Stimulated activated CD4-positive, alpha-beta T cell treated with anti-CD3 and anti-CD28 coated beads, TNF-alpha, amount 100 ng/mL, for 4 hours (primary cell): ENCODE measurements around the gene TREX2.

ENCODE experiments used
- DNase-seq, 3 experiments: peaks; one replicate each; pipeline ENCODE4 v3.0.0-alpha.2; 2020; ENCODE audit warnings: low read depth in 3 of 3

TREX2 gene

DNA sequence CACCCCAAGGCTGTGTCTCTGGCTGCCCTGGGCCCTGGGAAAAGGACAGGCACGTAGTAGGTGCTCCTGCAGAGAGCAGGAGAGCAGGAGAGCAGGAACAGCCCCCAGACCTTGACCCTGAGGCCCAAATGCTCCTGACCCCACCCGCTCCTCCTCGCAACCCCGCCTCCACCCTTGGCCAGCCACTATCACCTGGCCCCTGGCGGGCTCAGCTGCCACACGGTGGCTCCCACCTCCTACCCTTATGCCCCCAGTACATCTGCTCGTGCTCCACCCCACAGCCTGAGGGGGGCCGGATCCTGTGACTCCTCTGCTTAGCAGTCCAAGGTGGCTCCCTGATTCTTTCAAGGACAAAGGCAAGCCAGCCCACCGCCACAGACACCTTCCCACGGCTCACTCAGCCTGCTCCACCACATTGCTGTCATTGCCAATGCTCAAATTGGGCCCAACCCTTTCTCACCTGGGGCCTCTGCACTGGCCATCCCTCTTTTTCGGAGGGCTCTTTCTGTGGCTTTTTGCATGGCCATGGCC is 30.0 kb upstream of the TREX2 start:
- no peak for DNase-seq

DNA sequence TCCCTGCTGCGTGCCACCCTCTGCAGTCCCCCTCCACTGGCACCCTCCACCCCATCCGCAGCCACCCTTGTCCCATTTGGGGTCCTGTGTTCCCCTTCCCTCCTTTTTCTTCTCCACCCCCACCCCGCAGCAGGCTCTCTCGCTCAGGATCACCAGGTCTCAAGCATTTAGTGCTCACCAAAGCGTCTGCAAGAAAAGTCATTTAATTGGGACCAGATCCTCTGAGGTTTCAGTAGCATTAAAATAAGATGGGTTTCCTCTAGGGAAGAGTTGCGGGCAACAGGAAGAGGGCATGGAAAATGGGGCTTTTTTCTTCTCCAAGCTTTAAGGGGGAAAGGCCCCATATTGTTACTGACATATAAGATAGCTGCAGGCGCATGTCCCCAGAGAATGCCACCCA is 29.4 kb upstream of the TREX2 start:
- no peak for DNase-seq

DNA sequence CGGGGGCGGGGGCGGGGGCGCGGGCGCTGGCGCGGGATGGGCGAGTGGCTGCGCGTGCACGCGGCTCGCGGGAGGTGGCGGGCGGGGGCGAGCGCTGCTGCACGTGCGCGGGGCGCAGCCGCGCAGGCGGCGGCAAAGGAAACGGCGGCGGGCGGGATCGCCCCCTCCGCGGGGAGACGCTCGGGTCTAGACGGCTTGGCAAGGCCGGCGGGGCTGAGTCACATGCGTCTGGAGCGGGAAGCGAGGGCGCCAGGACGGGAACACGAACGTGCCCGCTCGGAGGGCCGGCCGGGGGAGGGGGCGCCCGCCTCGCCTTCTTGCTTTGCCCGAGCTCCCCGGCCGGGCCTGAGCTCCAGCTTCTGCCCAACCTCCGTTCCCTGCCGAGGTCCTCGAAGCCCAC is 28.9 kb upstream of the TREX2 start:
- DNase-seq = peak; percentile 26 to 49 (median 42)

DNA sequence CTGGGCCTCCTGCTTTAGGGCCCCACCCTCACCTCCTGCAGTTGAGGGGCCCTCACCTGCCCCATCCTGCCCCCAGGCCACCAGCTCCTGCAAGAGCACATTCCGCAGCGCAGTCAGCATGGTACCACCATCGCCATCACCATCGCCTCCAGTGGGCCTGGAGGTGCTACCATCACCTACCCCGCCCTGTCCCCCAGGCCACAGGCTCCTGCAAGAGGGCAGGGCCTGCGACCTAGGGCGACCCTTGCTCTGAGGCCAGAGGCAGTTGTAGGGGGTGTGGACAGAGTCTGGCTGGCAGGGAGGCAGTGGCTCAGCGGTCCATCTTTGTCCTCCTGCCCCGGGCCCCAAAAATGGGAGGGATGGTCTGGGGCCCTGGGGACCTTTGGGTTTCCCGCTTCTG is 28.4 kb upstream of the TREX2 start:
- no peak for DNase-seq

DNA sequence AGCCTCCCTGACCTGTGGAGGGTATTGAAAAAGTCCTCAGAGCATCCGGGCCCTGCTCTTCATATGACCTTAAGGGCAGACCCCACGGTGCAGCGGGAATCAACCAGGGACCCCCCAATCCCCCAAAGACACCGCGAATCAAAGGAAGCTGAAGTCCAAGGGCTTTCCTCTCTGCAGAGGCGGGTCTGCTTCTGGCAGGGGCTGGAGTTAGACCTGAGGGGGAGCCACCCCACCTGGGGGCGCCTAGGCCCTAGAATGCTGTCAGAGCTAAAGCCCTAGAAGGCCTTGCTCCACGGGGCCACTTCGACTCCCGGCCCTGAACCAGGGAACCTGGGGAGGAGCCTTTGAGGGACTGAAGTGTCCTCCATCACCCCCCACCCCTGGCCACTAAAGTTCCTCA is 27.3 kb upstream of the TREX2 start:
- no peak for DNase-seq

DNA sequence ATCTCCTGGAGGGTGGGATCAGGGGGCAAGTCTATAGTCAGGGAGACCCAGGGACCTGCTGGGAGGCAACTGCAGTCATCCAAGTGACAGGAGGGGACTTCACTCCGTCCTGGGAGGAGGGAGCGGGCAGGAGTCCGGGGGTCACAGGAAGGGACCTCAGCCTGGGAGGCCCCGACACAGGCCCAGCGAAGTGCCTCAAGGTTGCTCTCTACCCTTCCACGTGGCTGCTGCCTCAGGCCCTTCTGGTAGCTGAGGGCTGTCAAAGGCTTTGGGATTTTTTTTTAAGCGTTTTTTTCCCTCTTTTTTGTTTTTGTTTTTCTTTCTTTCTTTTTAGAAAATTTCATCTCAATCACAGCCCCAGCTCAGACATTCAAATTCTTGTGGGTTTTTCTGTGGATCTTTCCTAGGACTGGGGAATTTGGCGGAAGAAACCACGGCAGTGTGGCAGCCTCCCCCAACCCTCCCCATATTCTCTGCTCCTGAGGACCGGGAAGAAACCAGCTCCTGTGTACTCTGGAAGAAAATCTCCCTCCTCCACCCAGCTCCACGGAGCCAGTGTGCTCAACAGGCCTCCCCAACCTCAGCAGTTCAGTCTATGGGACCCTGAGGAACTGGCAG is 25.9 kb upstream of the TREX2 start:
- DNase-seq = no peak

DNA sequence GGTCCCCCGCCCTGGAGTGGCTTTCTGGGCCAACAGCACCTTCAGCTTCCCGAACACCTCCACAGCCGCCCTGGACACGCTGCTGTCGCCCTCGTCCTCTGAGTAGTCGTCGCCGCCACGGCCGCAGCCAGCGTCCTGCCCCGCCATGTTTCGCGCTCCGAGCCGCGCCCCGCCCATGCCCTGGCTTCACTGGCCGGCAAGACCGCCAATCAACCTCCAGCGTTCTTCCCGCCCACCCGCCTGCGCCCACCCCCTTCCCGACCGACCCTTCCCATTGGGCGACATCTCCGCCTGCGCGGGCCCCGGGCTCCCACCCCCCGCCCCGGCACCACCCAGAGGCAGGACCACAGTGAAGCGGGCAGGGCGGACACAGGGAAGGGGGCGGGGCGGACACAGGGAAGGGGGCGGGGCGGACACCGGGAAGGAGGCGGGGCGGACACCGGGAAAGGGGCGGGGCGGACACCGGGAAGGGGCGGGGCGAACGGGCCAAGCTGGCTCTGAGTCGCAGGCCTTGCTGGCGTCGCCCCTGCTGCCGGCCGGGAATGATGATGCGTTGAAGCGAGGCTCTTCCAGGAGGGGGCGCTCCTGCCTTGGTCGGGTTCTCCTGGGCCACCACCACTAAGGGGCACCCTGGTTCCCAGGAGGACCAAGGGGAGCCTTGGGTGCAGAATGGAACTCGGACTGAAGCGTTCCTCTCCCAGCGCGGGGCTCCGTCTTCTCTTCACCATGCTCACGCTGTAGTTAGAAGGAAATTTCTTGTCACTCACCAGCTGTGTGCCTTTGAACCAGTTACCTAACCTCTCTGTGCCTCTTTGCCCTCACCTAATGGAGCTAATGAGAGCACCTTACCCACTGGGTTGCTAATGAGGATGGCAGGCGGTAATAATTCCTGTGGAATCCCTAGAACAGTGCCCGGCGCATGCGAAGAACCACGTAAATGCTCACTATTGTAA is 24.8 kb upstream of the TREX2 start, which contains the start of gene HAUS7:
TSS of gene HAUS7 (minus strand) at position 166 of the 953 bp plus-strand sequence. CDS start at position 147, 19 bp downstream.
- DNase-seq = peak; percentile 72 to 81 (median 77)

DNA sequence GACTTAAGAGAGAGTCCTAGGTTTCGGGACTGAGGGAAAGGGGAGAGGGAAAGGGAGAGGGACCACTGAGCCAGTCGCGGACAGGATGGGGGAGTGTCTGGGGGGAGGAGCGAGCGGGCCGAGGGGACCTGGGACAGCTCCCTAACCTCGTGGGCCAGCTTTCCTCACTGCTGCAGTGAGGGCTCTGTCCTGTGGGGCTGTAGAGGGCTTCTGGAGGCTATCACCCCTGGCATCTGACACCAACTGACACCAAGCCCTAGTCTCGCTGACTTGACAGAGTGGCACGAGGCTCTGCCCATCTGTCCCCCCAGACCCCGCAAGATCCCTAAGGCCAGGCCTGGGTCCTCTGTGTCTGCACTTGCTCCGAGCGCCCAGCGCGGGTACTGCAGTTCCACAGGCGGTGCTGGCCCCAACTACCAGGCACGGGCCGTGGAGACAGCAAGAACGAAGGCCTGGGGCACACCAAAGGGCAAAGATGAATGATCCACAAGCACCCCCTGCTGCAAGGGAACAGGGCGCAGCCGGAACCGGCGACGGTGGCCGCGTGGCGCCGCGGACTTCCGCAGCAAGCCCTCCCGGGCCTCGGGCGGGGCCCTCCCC is 24.1 kb upstream of the TREX2 start:
- DNase-seq = peak in 1 of 3 experiments; percentile 7

DNA sequence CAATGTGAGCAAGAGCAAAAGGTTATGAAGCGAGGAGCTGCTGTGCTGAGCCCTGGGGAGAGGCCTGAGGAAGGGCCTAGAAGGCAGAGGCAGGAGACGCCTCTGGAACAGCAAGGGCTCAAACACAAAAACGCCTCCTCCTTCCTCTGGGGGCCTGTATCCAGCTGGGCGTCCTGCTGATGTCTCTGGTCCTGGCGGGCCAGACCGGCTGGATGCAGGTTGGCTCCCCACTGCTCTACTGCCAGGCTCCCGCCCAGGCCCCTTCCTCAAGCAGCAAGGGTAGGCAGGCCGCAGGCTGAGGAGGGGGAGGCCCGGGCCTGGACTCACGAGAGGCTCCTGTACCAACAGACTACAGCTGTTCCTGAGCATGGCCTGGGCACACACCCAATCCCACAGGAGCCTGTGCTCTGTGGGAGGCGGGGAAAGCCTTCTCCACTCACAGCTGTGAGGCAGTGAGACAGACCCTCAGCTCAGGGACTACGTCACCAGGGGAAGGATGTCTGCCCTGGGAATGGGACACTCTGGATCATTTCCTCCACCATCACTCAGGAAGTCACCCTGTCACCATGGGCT is 22.2 kb upstream of the TREX2 start:
- DNase-seq = no peak

DNA sequence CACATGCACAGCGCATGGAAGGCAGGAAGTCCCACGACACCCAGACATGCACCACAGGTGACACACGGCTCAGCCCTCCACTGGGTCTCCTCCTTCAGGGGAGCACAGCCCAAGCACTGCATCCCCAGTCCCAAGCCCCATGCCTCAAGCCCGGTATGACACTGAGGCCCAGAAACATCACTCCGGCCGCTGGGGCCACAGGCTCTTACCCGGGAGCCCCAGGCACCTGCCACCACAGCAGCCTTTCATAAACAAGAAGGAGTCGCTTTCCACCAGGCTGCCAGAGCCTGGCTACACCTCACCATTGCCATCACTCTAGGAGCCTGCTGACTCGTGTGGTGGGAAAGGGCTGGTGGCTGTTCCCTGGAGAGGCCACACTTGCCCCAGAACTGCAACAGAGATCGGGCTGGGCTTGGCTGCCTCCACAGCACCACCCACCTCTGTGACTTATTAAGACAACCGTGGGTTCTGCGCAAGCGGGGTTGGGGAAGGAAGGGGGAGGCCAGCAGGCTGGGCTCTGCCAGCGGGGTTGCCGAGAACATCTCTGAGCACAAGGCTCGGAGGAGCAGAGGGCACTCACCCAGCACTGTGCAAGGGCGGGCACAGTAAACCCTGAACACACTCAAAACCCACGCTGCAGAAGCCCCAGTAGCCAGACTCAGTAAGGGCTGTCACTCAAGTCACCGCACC is 20.0 kb upstream of the TREX2 start:
- DNase-seq = no peak

DNA sequence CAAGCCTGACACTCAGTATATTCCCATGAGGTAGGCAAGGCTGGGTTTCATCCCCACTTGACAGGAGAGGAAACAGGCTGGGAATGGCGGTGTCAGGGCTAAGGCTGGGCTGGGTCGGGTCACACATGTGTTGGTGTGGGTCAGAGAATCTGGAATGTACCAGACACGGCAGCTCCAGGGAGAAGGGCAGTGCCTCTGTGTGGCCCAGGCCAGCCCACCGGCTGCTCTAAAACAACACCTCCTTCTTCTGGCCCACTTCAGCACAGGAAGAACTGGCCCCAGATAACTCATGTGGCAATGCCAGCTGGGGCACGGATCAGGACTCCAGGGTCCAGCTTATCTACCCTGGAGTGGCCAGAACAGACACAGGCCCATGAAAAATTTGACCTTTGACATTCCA is 18.3 kb upstream of the TREX2 start:
- no peak for DNase-seq

DNA sequence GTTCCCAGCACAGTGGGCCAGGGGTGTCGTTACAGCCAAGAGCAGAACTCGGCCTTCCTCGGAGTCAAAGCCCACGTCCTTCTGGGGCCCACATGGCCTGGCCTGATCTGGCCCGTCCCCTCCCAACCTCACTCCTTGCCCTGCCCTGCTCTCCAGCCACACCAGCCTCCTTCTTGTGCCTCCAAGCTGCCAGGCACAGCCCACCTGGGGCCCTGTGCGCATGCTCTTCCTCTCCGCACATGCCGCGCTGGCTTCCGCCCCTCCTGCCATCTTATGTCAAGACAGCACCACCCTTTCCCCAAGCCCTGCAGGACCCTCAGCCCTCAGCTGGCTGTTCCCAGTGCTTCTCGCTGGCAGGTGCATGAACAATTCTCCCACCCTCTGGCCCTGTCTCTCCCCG is 17.7 kb upstream of the TREX2 start:
- DNase-seq = no peak

DNA sequence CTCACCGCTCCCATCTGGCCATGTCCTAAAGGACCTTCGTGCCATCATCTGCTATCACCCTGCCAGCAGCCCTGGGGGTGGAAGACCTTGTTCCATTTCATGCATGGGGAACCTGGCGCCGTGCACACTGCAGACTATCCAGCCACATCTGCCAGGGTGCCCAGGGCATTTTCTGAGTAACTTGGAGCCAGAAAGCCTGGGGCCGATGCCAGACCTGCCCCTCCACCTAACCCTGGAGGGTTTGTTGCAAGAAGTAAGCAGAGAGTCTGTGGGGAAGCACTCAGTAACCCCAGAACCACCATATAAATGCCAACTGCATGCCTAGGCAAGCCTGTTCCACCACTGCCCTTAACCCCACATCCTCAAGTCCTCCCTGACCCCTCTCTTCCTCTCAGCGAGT is 17.2 kb upstream of the TREX2 start:
- DNase-seq = no peak

DNA sequence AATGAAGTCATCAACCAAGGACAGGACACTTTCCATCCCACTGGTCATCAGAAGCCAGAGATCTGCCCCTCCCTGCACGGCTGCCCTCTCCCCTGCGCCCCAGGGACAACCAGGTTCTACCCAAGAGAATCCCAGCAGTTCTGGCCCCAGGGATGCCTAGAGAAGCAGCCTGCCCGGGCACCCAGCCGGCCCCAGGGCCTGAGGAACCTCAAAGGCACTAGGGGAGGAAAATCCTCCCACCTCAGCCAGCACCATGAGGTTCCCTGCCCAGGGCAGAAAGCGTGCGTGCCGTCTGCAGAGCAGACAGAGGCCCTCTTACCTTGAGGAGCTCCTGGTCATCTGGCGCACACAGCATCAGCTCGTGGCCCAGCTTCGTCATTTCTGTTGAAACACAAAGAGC is 16.4 kb upstream of the TREX2 start:
- no peak for DNase-seq

DNA sequence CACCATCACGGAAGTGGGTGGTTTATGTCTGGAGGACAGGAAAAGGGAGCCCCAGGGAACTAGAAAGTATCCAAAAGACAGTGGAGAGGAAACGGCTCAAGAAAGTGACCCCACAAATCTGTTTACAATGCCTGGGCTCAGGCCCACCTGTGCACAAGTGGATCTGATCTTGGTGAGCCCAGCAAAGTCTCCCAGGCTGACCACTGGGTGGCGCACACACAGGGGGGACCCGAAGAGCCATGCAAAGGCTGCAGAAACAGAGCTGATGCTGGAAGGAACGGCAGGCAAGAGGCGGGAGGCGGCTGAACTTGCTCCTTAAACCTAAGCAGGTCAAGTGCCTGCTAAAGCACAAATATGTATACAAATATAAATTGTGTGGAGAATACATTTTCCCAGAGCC is 15.0 kb upstream of the TREX2 start:
- DNase-seq = peak; percentile 17 to 26 (median 18)

DNA sequence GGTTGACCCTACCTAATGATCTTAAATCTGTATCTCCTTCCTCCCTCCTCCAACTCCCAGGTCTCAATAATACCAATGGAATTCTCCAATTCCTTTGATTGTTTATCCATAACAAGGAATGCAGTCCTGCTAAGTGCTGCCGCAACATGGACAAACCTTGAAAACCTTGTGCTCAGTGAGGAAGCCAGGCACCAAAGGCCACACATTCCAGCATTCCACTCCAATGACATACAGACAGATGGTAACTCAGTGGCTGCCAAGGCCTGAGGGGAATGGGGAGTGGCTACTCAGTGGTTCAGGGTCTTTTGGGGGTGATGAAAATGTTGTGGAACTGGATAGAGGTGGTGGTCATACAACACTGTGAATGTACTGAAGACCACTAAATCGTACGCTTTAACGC is 14.1 kb upstream of the TREX2 start:
- DNase-seq = no peak

DNA sequence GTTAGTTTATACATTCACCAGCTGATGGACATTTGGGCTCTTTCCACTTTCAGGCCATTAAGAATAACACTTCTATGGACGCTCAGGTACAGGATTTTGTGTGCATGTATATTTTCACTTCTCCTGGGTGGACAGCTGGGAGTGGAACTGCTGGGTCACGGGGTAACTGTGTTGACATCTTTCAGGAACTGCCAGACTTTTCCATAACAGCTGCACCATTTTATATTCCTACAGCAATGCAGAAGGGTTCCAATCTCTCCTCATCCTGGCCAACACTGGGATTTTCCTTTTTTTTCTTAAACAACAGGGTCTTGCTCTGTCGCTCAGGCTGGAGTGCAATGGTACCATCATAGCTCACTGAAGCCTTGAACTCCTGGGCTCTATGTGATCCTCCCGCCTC is 12.6 kb upstream of the TREX2 start:
- no peak for DNase-seq

DNA sequence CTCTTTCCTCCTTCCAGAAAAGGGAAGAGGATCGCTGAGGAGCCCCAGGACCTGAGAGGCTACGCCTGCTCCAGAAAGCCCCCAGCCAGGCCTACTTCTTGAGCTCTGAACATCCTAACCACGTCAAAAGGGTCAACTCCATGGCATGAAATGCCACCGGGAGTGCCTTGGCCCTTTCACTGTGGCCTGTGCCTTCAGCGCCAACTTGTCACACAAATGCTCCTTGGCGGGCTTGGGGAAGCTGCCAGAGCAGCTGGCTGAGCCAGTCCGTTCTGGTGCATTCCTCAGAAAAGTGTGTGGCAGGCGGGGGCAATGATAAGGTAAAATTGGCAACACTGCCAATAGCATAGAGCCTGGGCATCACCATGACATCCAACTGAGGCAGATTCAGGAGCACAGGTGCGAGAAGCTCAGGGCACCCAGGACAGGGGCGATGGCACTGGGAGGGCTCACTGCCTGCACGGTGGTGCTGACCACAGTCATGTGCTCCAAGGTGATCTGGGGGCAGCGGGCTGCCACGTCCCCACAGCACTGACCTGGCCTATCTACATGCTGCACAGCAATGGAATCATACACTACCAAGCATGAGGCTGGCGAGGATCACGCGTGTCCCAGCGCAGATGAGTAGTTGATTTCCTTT is 12.1 kb upstream of the TREX2 start:
- no peak for DNase-seq

DNA sequence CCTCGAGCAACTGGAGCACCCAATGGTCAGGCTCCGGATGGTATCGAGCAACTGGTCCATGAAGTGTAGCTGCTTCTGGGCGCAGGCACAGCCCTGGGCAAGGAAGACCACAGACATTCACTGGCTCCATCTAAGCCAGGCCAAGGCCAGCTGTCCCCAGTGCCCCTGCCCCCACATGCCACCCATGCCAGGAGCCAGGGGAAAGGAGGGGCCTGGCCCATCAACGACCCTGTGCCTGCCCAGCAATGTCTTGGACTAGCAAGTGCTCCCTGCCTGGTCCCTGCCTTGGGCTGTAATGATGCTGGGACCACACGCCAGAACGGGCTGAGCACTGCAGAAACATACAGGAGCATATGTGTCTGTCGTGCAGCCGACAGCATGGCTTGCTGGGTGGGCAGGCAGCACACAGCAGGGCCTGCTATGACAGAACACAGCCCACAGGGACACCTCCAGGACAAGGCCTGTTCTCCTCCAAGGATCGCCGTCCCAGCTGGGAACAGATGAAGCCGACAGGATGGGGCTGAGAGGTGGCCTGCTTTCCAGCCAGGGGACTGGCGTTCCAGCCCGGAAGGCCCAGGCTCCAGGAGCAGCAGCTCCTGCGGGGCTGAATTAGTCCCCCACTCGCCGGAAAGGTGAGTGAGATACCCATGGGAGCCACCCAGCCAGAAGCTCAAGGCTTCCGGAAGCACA is 11.4 kb upstream of the TREX2 start:
- no peak for DNase-seq

DNA sequence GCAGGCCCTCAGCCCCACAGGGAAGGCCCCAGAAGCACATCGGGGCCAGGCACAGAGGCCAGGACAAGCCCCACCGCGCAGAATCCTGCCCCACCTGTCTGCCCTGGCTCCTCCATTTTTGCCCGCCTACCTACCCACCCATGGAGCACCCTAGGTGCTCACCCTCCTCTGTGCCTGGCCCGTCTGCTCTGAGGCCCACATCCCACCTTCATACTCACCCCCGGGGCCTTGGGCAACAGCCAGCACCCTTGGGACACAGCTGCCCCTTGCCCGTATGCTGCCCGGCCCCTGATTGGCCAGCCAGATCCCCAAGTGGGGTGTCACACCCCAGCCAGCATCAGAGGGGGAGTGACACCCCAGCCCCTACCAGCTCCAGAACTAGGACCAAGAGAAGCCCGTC is 10.8 kb upstream of the TREX2 start:
- no peak for DNase-seq
